ENCODE measurements around the gene SULF2. TPM values are rescaled to one million over a fixed set of nuclear protein-coding genes. Genes with fewer than 3 reads are reported as not detected.

SULF2 gene
- total RNA-seq, 2 experiments from 2014 or later = 0.68 to 1.2 TPM

GRCh38 chr20:47622118-47622665 lies 163.1 kb downstream of the SULF2 start:
- DNase-seq = no peak
- peaks cover 18% of the 10 kb centered on the region for H3K36me3 Mint-ChIP-seq
- ATAC-seq (ENCODE audit: low read depth) = no peak
- H3K27me3 Mint-ChIP-seq = no peaks in the 10 kb centered on the region
- H3K27ac Mint-ChIP-seq = no peak overlapping the region
- peaks cover 26% of the 10 kb centered on the region for H3K4me1 Mint-ChIP-seq
- H3K9me3 Mint-ChIP-seq = no peaks in the 10 kb centered on the region
- H3K4me3 Mint-ChIP-seq = no peak overlapping the region
- POLR2A ChIA-PET = no interaction called here

GRCh38 chr20:47620808-47621805 lies 164.2 kb downstream of the SULF2 start:
- POLR2A ChIA-PET = interaction anchor here (0.6 to 1.9 kb wide), 7 partner anchors 28 to 348 kb away, joined by 3 to 8 read pairs (median 3); partner anchors contain the start of gene NCOA3
- Mint-ChIP-seq H3K36me3 (peaks cover 11% of the 10 kb centered on the region), H3K4me1 (peaks cover 28% of the 10 kb centered on the region), H3K9me3 (no peaks in the 10 kb centered on the region), H3K27ac (no peak overlapping the region), H3K27me3 (no peaks in the 10 kb centered on the region), H3K4me3 (no peak overlapping the region)
- ATAC-seq (ENCODE audit: low read depth) = no peak
- no peak for DNase-seq

GRCh38 chr20:47618479-47618878 lies 166.8 kb downstream of the SULF2 start:
- Mint-ChIP-seq H3K4me1 (peaks cover 23% of the 10 kb centered on the region), H3K36me3 (peaks cover 14% of the 10 kb centered on the region), H3K27me3 (no peaks in the 10 kb centered on the region), H3K27ac (no peak overlapping the region), H3K4me3 (no peak overlapping the region), H3K9me3 (no peaks in the 10 kb centered on the region)
- ATAC-seq (ENCODE audit: low read depth) (no peak), DNase-seq (no peak)
- POLR2A ChIA-PET = interaction anchor here (1.5 to 2.1 kb wide), 2 partner anchors 8 to 116 kb away, joined by 5 to 8 read pairs; no protein-coding TSS in a partner anchor

- no peaks in the 10 kb centered on the region for H3K9me3 Mint-ChIP-seq
- no peak overlapping the region for H3K27ac Mint-ChIP-seq
- POLR2A ChIA-PET = interaction anchor here (0.7 to 1.1 kb wide), 2 partner anchors 258 to 332 kb away, joined by 3 read pairs; partner anchors contain the start of gene ZMYND8
- H3K4me3 Mint-ChIP-seq = no peak overlapping the region
- no peak for DNase-seq
- H3K4me1 Mint-ChIP-seq = peaks cover 39% of the 10 kb centered on the region
- no peak for ATAC-seq (ENCODE audit: low read depth)
- H3K27me3 Mint-ChIP-seq = no peaks in the 10 kb centered on the region
- H3K36me3 Mint-ChIP-seq = peaks cover 21% of the 10 kb centered on the region
Observed at GRCh38 chr20:47614703-47615309, 170.5 kb downstream of the SULF2 start.

- H3K27ac Mint-ChIP-seq = no peak overlapping the region
- peaks cover 26% of the 10 kb centered on the region for H3K36me3 Mint-ChIP-seq
- H3K4me3 Mint-ChIP-seq = no peak overlapping the region
- ATAC-seq (ENCODE audit: low read depth) = no peak
- no peak for DNase-seq
- peaks cover 50% of the 10 kb centered on the region for H3K4me1 Mint-ChIP-seq
- H3K9me3 Mint-ChIP-seq = no peaks in the 10 kb centered on the region
- POLR2A ChIA-PET = interaction anchor here (0.6 to 1.6 kb wide), 2 partner anchors 12 to 109 kb away, joined by 3 to 5 read pairs; no protein-coding TSS in a partner anchor
- H3K27me3 Mint-ChIP-seq = no peaks in the 10 kb centered on the region
Observed at GRCh38 chr20:47612670-47613069, 172.6 kb downstream of the SULF2 start.

- peak overlapping the region; percentile 22 for H3K27ac Mint-ChIP-seq
- no peak overlapping the region for H3K4me3 Mint-ChIP-seq
- ATAC-seq (ENCODE audit: low read depth) = no peak
- POLR2A ChIA-PET = interaction anchor here (0.7 kb wide), 1 partner anchor 126 kb away, joined by 3 read pairs; no protein-coding TSS in a partner anchor
- H3K9me3 Mint-ChIP-seq = no peaks in the 10 kb centered on the region
- H3K27me3 Mint-ChIP-seq = no peaks in the 10 kb centered on the region
- peaks cover 53% of the 10 kb centered on the region for H3K4me1 Mint-ChIP-seq
- H3K36me3 Mint-ChIP-seq = peaks cover 24% of the 10 kb centered on the region
- no peak for DNase-seq
Observed at GRCh38 chr20:47611785-47612184, 173.5 kb downstream of the SULF2 start.

- H3K4me3 Mint-ChIP-seq = peak overlapping the region; percentile 78
- POLR2A ChIA-PET = interaction anchor here (1.5 to 3.3 kb wide), 3 partner anchors 8 to 123 kb away, joined by 5 to 21 read pairs (median 11); partner anchors contain the start of gene NCOA3
- peaks cover 58% of the 10 kb centered on the region for H3K4me1 Mint-ChIP-seq
- no peaks in the 10 kb centered on the region for H3K27me3 Mint-ChIP-seq
- DNase-seq (no peak), ATAC-seq (ENCODE audit: low read depth) (peak; percentile 48)
- peak overlapping the region; percentile 87 for H3K27ac Mint-ChIP-seq
- peaks cover 24% of the 10 kb centered on the region for H3K36me3 Mint-ChIP-seq
- no peaks in the 10 kb centered on the region for H3K9me3 Mint-ChIP-seq
Observed at GRCh38 chr20:47610945-47611250, 174.4 kb downstream of the SULF2 start.

- H3K36me3 Mint-ChIP-seq = peaks cover 21% of the 10 kb centered on the region
- H3K4me3 Mint-ChIP-seq = peak overlapping the region; percentile 78
- no peaks in the 10 kb centered on the region for H3K27me3 Mint-ChIP-seq
- DNase-seq = no peak
- POLR2A ChIA-PET = interaction anchor here (0.8 to 3.3 kb wide), 5 partner anchors 9 to 231 kb away, joined by 3 to 21 read pairs (median 5); partner anchors contain the start of gene NCOA3
- peak; percentile 88 for ATAC-seq (ENCODE audit: low read depth)
- H3K9me3 Mint-ChIP-seq = no peaks in the 10 kb centered on the region
- peak overlapping the region; percentile 87 for H3K27ac Mint-ChIP-seq
- H3K4me1 Mint-ChIP-seq = peaks cover 63% of the 10 kb centered on the region
Observed at GRCh38 chr20:47610247-47610944, 174.9 kb downstream of the SULF2 start.

- Mint-ChIP-seq H3K4me1 (peaks cover 66% of the 10 kb centered on the region), H3K36me3 (peaks cover 23% of the 10 kb centered on the region), H3K4me3 (peak overlapping the region; percentile 1), H3K27me3 (no peaks in the 10 kb centered on the region), H3K9me3 (no peaks in the 10 kb centered on the region), H3K27ac (peak overlapping the region; percentile 74)
- ATAC-seq (ENCODE audit: low read depth) (no peak), DNase-seq (no peak)
- POLR2A ChIA-PET = interaction anchor here (0.7 to 3.3 kb wide), 5 partner anchors 10 to 253 kb away, joined by 3 to 21 read pairs (median 3); partner anchors contain the start of genes NCOA3 and ZMYND8
Observed at GRCh38 chr20:47609001-47609400, 176.3 kb downstream of the SULF2 start.

Measured in activated naive CD8-positive, alpha-beta T cell treated with anti-CD3 and anti-CD28 coated beads, Interleukin-2, amount 10 ng/mL, durations not matched to agents 7 days and 5 days (primary cell).